Testis (tissue), 2 donors: ENCODE measurements around the gene DCST1.

Experiments used
- POLR2A ChIP-seq: fragments of 450-650 bp; IDR thresholded peaks from one replicate; pipeline ENCODE4 v1.6.1; 2017; ENCODE audit warnings: antibody characterized with exemption, mild to moderate bottlenecking, moderate library complexity
- TF ChIP-seq, protein P1 (sequence below), 3 experiments: fragments of 450-650 bp in 2 of 3; fragments of 200-600 bp in 1 of 3; sonication (generic) in 1 of 3; IDR thresholded peaks; one replicate each; pipeline ENCODE4 v1.5.1; 2016 to 2019; ENCODE audit warnings: antibody characterized with exemption in 3 of 3, mild to moderate bottlenecking in 2 of 3, moderate library complexity in 1 of 3

- TF ChIP-seq, protein P1, sequence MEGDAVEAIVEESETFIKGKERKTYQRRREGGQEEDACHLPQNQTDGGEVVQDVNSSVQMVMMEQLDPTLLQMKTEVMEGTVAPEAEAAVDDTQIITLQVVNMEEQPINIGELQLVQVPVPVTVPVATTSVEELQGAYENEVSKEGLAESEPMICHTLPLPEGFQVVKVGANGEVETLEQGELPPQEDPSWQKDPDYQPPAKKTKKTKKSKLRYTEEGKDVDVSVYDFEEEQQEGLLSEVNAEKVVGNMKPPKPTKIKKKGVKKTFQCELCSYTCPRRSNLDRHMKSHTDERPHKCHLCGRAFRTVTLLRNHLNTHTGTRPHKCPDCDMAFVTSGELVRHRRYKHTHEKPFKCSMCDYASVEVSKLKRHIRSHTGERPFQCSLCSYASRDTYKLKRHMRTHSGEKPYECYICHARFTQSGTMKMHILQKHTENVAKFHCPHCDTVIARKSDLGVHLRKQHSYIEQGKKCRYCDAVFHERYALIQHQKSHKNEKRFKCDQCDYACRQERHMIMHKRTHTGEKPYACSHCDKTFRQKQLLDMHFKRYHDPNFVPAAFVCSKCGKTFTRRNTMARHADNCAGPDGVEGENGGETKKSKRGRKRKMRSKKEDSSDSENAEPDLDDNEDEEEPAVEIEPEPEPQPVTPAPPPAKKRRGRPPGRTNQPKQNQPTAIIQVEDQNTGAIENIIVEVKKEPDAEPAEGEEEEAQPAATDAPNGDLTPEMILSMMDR (IDR thresholded peaks at IDR 0.05), result no peak
- TF ChIP-seq POLR2A, result no peak
Measured at GRCh38 chr1:155003227-155003765, 30.3 kb upstream of the DCST1 start.
